Small intestine (tissue), 7 donors: ENCODE measurements around the gene ST8SIA6. TPM values are rescaled to one million over a fixed set of nuclear protein-coding genes. Genes with fewer than 3 reads are reported as not detected.
"Not testable (repeated sequence)": the region's sequence is repeated elsewhere in the genome, so short reads cannot be mapped to it uniquely, and the experiment has no call there.

Source experiments
- DNase-seq, 2 donors: peaks; one replicate each; pipeline versions ENCODE4 v3.0.0 to v3.0.0-alpha.2; 2013
- FAIRE-seq: peaks from 2 replicates; lab custom pipeline; 2012; peaks lifted over from hg19 to GRCh38; lab: Jason Lieb, UNC
- H3K27ac ChIP-seq, 3 donors: one replicate each; pipeline ENCODE4 v1.5.1; 2013; ENCODE audit warnings: low read length in 2 of 3, mild to moderate bottlenecking in 2 of 3, control low read depth in 1 of 3, inconsistent platforms in 1 of 3, low read depth in 1 of 3, moderate library complexity in 1 of 3
- H3K27me3 ChIP-seq, 3 donors: one replicate each; pipeline ENCODE4 v1.6.1; 2013; ENCODE audit warnings: low read length in 3 of 3, inconsistent platforms in 1 of 3; ENCODE audit not compliant: control insufficient read depth in 3 of 3, insufficient read depth in 3 of 3
- H3K36me3 ChIP-seq, 3 donors: one replicate each; pipeline ENCODE4 v1.6.1; 2013; ENCODE audit warnings: low read length in 3 of 3, inconsistent platforms in 1 of 3, low read depth in 1 of 3, mild to moderate bottlenecking in 1 of 3, moderate library complexity in 1 of 3; ENCODE audit not compliant: control insufficient read depth in 3 of 3, insufficient read depth in 2 of 3
- H3K4me1 ChIP-seq, 3 donors: one replicate each; pipeline ENCODE4 v1.6.1; 2013; ENCODE audit warnings: low read length in 2 of 3, inconsistent platforms in 1 of 3, low read depth in 1 of 3, mild to moderate bottlenecking in 1 of 3, moderate library complexity in 1 of 3; ENCODE audit not compliant: control insufficient read depth in 3 of 3, insufficient read depth in 2 of 3
- H3K4me3 ChIP-seq, 3 donors: one replicate each; pipeline ENCODE4 v1.5.1; 2013; ENCODE audit warnings: low read length in 3 of 3, control low read depth in 1 of 3, inconsistent platforms in 1 of 3, low read depth in 1 of 3, mild to moderate bottlenecking in 1 of 3, moderate library complexity in 1 of 3
- H3K9me3 ChIP-seq, 2 donors: one replicate each; pipeline ENCODE4 v1.6.1; 2013; ENCODE audit warnings: low read depth in 1 of 2, low read length in 1 of 2; ENCODE audit not compliant: control insufficient read depth in 2 of 2, insufficient read depth in 1 of 2
- WGBS, 3 donors: extraction: QIAGEN DNeasy Blood & Tissue Kit; methylation state at CpG; one replicate each; pipeline ENCODE4 v1.1.7; 2013; 5-methylcytosine and 5-hydroxymethylcytosine counted together
- polyA plus RNA-seq, 4 donors: library from polyadenylated mRNA; stranded (reverse) in 3 of 4; unstranded in 1 of 4; fragments of 200-250 nt in 3 of 4; fragments of 120-200 nt in 1 of 4; gene quantifications; one replicate each; pipeline versions ENCODE4 v1.2.1 to v1.2.3, GENCODE V29; 2013
- donor health status: healthy with polysubstance abuse.
- donor health status: control.
- donor health status: control.
- donor health status: Bipolar disorder and iron deficiency.
- donor health status: healthy.

Gene ST8SIA6
- polyA plus RNA-seq, 4 donors, result 0.15 to 1.5 TPM; not detected in 2

DNA sequence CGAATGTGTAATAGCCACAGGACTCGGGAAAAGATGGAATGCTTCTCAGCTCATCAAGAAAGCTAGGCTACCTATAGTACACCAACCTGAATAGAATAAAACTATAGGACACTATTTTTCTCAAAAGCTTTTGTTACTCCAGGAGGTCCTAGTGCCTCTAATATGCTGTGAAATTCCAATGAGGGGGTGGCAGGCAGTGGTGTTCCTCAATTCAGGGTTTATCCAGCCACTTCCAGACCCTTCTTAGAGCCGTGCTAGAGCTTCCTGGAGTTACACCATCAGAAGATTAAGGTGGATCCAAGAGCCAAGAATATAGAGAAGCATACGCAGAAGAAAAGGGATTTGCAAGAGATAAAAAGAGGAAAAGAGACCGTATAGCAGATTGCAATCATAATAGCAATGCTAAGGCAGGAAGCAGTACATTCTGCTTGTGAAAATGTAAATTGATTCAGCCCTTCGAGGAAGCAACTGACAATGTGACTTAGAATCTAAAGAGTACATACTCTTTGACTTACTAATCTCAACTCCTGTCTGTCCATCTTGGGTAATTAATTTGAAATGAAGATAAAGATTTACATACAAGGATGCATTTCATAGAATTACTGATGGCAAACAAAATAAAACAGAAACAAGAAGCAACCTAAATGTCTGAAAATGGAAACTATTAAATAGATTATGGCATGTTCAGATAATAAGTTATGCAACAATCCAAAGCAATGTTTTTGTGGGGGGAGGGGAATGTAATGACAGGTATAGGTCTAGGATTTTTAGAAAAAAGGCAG lies 2.1 kb downstream of the ST8SIA6 start:
- no peak overlapping the region for H3K27ac ChIP-seq
- H3K36me3 ChIP-seq, result no peaks in the 10 kb centered on the region
- 50 to 62% (median 59%) methylated on average over 6 of the region's 6 CpGs for WGBS, 3 donors
- peaks cover 0 to 8% (median 0%) of the 10 kb centered on the region in 3 donors for H3K4me1 ChIP-seq
- peaks cover 0 to 53% (median 2%) of the 10 kb centered on the region in 3 donors for H3K27me3 ChIP-seq
- H3K9me3 ChIP-seq, result peaks cover 0 to 32% of the 10 kb centered on the region in 2 donors
- DNase-seq (no peak), FAIRE-seq (no peak)
- H3K4me3 ChIP-seq, result no peak overlapping the region

DNA sequence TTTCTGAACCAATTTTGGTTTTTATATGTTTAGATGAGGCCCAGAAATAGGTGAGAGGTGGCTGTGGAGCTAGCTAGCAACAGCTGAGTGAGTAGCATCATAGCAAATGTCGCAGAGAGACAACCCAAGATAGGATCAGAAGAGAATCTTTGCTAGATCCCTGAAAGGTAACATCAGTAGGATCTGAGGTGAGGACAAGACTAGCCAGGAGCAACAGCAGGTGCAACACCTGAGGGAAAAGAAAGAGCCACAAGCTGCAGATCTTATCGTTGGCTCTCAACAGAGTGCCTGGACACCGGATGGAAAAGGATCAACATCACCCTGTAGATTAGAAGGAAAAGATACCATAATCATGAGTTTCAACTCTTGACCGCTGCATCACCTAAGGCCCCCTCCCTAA lies 4.4 kb downstream of the ST8SIA6 start:
- H3K27me3 ChIP-seq, result peaks cover 0 to 41% (median 0%) of the 10 kb centered on the region in 3 donors
- H3K9me3 ChIP-seq, result peaks cover 0 to 25% of the 10 kb centered on the region in 2 donors
- WGBS, 3 donors, result 90 to 94% (median 94%) methylated on average over 4 of the region's 4 CpGs
- no peak overlapping the region for H3K27ac ChIP-seq
- FAIRE-seq, result no peak
- H3K4me3 ChIP-seq, result no peak overlapping the region
- no peak for DNase-seq
- no peaks in the 10 kb centered on the region for H3K36me3 ChIP-seq
- H3K4me1 ChIP-seq, result peaks cover 0 to 8% (median 0%) of the 10 kb centered on the region in 3 donors

DNA sequence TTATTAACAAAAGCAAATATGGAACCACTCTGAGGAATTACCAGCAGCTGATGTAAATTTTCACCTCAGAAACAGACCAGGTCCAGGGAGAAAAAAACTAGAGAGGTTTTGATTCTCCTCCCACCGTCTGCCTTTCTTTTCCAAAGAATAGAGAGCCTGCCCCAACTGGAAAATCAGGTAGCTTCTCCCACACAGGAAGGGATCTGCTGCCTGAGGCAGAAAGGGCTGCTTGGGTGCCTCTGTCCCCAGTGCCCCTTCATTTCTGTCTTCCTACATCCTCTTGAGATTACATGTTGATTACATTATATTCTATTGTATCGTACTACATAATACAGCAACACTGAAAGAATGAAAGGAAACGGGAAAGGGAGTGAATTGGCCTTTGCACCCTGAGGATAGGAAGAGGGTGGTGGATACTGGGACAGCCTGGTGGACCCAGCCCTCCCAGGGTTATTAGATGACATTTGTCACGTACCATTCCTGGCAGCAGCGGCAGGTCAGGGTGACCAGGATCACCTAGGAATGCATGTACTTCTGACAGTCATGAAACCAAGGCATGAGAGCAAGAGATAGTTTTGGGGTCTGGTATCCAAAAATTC lies 8.9 kb downstream of the ST8SIA6 start:
- Histone ChIP-seq H3K27me3 (peaks cover 0 to 16% (median 0%) of the 10 kb centered on the region in 3 donors), H3K4me1 (no peaks in the 10 kb centered on the region), H3K9me3 (peaks cover 0 to 21% of the 10 kb centered on the region in 2 donors), H3K27ac (no peak overlapping the region), H3K4me3 (no peak overlapping the region), H3K36me3 (no peaks in the 10 kb centered on the region)
- DNase-seq (peak; percentile 17 to 32), FAIRE-seq (no peak)
- 13 to 42% (median 33%) methylated on average over 5 of the region's 5 CpGs for WGBS, 3 donors

DNA sequence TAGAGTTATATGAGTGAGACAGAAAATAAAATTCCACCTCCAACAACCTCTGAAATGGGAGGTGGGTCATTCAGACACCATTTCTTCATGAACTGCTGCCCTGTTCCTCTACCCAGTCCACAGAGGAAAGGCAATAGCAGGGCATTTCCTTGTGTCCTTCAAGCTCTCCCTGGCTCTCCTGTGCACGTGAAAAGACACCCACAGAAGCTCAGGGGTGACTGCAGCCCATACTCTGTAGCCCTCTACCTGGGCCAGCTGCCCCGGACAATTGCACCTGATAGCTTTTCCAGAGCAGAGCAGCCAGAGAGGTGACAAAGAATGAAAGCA lies 10.0 kb downstream of the ST8SIA6 start:
- H3K36me3 ChIP-seq, result no peaks in the 10 kb centered on the region
- DNase-seq, result no peak
- peaks cover 0 to 7% (median 0%) of the 10 kb centered on the region in 3 donors for H3K27me3 ChIP-seq
- no peak for FAIRE-seq
- no peaks in the 10 kb centered on the region for H3K4me1 ChIP-seq
- H3K9me3 ChIP-seq, result peaks cover 0 to 10% of the 10 kb centered on the region in 2 donors
- H3K4me3 ChIP-seq, result no peak overlapping the region
- 46 to 56% (median 53%) methylated on average over 2 of the region's 2 CpGs for WGBS, 3 donors
- no peak overlapping the region for H3K27ac ChIP-seq

DNA sequence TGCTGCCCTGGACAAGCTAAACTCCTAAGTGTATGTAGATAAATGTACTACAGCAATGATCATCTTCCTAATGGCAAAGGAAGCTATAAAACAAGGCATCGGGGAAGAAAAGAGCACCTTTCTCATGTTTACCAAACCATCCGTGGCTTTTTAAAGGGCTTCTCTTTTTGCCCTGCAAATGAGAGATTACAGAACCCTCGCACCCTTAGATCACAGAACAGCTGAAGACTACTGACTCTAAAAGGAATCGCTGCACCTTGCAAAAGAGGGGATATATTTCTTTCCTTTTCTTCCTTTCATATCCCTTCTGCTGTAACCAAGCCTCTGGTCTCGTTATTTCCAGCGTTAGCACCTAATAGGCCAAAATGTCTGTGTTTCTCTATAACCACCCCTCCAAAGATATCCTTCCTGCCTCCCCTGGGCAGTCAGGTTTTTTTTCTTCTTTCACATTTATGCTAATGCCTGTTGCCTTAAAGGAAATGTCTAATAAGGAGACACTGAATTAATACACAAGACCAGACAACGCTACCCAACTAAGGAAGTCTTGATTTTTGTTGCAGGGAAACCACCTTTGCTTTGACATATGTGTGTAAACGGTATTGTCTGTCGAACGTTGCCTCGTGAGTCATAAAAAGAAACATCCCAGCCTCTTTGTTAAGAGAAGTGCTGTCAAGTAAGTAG lies 10.5 kb downstream of the ST8SIA6 start:
- Histone ChIP-seq H3K36me3 (no peaks in the 10 kb centered on the region), H3K27ac (no peak overlapping the region), H3K27me3 (peaks cover 0 to 7% (median 0%) of the 10 kb centered on the region in 3 donors), H3K9me3 (peaks cover 0 to 10% of the 10 kb centered on the region in 2 donors), H3K4me1 (no peaks in the 10 kb centered on the region), H3K4me3 (no peak overlapping the region)
- 48 to 62% (median 50%) methylated on average over 11 of the region's 11 CpGs for WGBS, 3 donors
- FAIRE-seq (no peak), DNase-seq (no peak)

DNA sequence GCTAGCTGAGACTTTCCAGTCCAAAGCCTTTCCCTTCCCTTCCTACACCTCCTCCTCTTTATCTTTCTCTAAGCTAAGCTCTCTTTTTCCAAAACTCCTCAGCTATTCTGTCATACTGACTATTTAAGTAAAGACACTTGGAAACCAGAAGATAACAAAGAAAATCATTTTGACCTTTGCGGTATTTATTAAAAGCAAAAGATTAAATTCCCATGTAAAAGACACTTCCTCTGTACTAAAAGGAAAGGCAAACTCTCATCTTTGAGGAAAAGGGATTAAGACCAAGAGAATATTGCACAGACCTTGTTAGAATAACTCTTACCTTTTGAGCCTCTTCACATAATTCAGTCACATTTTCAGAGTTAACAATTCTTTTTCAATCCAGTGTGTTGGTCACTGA lies 15.8 kb downstream of the ST8SIA6 start:
- Histone ChIP-seq H3K27me3 (peaks cover 0 to under 1% (median 0%) of the 10 kb centered on the region in 3 donors), H3K36me3 (no peaks in the 10 kb centered on the region), H3K4me3 (no peak overlapping the region), H3K9me3 (peaks cover 0 to 4% of the 10 kb centered on the region in 2 donors), H3K4me1 (peaks cover 0 to 3% (median 0%) of the 10 kb centered on the region in 3 donors), H3K27ac (no peak overlapping the region)
- FAIRE-seq, result no peak
- 76 to 80% (median 77%) methylated on average over 1 of the region's 1 CpG for WGBS, 3 donors
- no peak for DNase-seq

DNA sequence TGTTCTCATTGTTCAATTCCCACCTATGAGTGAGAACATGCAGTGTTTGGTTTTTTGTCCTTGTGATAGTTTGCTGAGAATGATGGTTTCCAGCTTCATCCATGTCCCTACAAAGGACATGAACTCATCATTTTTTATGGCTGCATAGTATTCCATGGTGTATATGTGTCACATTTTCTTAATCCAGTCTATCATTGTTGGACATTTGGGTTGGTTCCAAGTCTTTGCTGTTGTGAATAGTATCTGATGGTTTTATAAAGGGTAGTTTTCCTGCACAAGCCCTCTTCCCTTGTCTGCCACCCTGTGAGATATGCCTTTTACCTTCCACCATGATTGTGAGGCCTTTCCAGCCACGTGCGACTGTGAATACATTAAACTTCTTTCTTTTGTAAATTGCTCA lies 17.8 kb downstream of the ST8SIA6 start:
- H3K27ac ChIP-seq, H3K36me3 ChIP-seq, H3K4me1 ChIP-seq, H3K27me3 ChIP-seq, H3K9me3 ChIP-seq, H3K4me3 ChIP-seq, DNase-seq, FAIRE-seq: not testable (repeated sequence)
- 88 to 96% (median 91%) methylated on average over 2 of the region's 2 CpGs for WGBS, 3 donors

DNA sequence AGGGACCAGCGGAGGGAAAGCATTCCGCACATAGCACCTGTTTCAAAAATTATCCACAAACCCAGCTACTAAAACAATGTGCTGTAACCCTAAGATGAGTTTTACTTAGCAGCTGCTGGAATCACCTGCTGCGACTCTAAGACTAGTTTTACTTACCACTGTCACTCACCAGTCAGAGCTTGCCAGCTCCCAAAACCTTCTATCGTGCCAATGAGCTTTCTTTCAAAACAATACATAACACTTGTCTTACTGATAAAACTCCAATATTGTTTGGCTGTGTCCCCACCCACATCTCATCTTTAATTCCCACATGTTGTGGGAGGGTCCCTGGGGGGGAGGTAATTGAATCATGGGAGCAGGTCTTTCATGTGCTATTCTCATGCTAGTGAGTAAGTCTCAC lies 18.4 kb downstream of the ST8SIA6 start:
- no peak for DNase-seq

More for the DNA sequence above, 18.4 kb downstream of the ST8SIA6 start:
- no peak overlapping the region for H3K27ac ChIP-seq
- H3K27me3 ChIP-seq, result peaks cover 0 to 3% (median 0%) of the 10 kb centered on the region in 3 donors
- peaks cover 0 to 3% (median 0%) of the 10 kb centered on the region in 3 donors for H3K4me1 ChIP-seq
- H3K4me3 ChIP-seq, result no peak overlapping the region
- 86 to 91% (median 88%) methylated on average over 4 of the region's 4 CpGs for WGBS, 3 donors
- H3K9me3 ChIP-seq, result peaks cover 0 to 4% of the 10 kb centered on the region in 2 donors
- no peaks in the 10 kb centered on the region for H3K36me3 ChIP-seq
- no peak for FAIRE-seq
